GM06990 (cell line): ENCODE measurements around the gene TCF4.

Experiments used
- DNase-seq: peaks from one replicate; pipeline ENCODE4 v3.0.0-alpha.2; 2011; ENCODE audit not compliant: insufficient read length; ENCODE audit errors: extremely low read depth
- H3K27me3 ChIP-seq: replicated peaks from 2 replicates; pipeline ENCODE4 v1.6.0; 2011; ENCODE audit warnings: low read length; ENCODE audit not compliant: control insufficient read depth, insufficient read depth
- H3K36me3 ChIP-seq: 2 replicates; pipeline ENCODE4 v1.5.1; 2011; ENCODE audit warnings: low read length; ENCODE audit not compliant: control insufficient read depth, insufficient read depth
- H3K4me3 ChIP-seq: replicated peaks from 2 replicates; pipeline ENCODE4 v1.5.1; 2011; ENCODE audit warnings: low read depth, mild to moderate bottlenecking, control low read depth, low read length
- TF ChIP-seq, protein P1 (sequence below): IDR thresholded peaks from 2 replicates; pipeline ENCODE4 v1.5.1; 2011; ENCODE audit warnings: low read length, control low read depth, mild to moderate bottlenecking, inconsistent platforms; ENCODE audit not compliant: insufficient read depth, poor library complexity, severe bottlenecking

Gene TCF4

DNA sequence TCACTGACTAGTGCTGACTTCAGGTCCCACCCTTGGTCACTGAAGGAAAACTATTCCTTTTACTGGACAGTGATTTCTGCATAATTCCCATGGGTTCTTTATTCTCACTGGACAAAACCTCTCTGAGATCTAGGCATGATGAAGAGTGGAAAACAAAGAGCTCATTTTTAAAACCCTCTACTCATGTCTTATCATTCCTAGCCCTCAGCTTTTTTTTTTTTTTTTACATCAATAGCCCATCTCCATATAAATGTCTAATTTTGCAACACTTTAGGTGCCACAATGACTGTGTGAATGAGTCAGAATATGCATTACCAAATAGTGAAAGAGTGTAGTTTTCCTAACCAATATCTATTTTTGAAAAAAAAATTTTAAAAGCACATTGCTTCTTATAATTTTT lies 74.8 kb downstream of the TCF4 start:
- TF ChIP-seq, protein P1, sequence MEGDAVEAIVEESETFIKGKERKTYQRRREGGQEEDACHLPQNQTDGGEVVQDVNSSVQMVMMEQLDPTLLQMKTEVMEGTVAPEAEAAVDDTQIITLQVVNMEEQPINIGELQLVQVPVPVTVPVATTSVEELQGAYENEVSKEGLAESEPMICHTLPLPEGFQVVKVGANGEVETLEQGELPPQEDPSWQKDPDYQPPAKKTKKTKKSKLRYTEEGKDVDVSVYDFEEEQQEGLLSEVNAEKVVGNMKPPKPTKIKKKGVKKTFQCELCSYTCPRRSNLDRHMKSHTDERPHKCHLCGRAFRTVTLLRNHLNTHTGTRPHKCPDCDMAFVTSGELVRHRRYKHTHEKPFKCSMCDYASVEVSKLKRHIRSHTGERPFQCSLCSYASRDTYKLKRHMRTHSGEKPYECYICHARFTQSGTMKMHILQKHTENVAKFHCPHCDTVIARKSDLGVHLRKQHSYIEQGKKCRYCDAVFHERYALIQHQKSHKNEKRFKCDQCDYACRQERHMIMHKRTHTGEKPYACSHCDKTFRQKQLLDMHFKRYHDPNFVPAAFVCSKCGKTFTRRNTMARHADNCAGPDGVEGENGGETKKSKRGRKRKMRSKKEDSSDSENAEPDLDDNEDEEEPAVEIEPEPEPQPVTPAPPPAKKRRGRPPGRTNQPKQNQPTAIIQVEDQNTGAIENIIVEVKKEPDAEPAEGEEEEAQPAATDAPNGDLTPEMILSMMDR, result no peak
- DNase-seq, result no peak

DNA sequence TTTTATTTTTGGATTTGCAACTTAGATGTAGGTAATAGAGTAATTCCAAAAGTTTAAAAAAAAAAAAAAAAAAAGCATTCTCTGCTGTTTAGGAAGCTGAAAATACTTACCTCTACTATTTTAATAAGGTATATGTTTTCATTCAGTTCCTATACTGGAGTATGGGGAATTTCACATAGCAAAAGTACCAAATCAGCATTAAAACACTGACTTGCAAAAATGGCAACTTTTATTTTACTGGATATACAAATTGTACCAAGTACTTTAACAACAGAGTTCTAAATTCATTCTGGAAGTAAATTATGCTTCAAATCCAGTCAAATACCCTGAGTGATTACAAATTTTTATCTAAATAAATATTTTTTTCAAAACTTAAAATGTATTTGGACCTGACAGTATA lies 76.7 kb downstream of the TCF4 start:
- TF ChIP-seq, protein P1, result no peak
- no peak overlapping the region for H3K4me3 ChIP-seq
- no peak for DNase-seq
- no peaks in the 10 kb centered on the region for H3K36me3 ChIP-seq
- H3K27me3 ChIP-seq, result no peaks in the 10 kb centered on the region

More for the DNA sequence above, 74.8 kb downstream of the TCF4 start:
- no peaks in the 10 kb centered on the region for H3K36me3 ChIP-seq
- H3K27me3 ChIP-seq, result no peaks in the 10 kb centered on the region
- H3K4me3 ChIP-seq, result no peak overlapping the region

- no peak for DNase-seq
These were observed 77.2 kb downstream of the TCF4 start for GRCh38 chr18:55510809-55511208.

GRCh38 chr18:55509631-55510324 lies 78.2 kb downstream of the TCF4 start:
- peak; percentile 16 for DNase-seq
- TF ChIP-seq, protein P1, result no peak
- H3K4me3 ChIP-seq, result no peak overlapping the region
- no peaks in the 10 kb centered on the region for H3K27me3 ChIP-seq
- no peaks in the 10 kb centered on the region for H3K36me3 ChIP-seq

More at GRCh38 chr18:55510809-55511208, 77.2 kb downstream of the TCF4 start:
- Histone ChIP-seq H3K27me3 (no peaks in the 10 kb centered on the region), H3K4me3 (no peak overlapping the region), H3K36me3 (no peaks in the 10 kb centered on the region)
- TF ChIP-seq, protein P1, result no peak

DNA sequence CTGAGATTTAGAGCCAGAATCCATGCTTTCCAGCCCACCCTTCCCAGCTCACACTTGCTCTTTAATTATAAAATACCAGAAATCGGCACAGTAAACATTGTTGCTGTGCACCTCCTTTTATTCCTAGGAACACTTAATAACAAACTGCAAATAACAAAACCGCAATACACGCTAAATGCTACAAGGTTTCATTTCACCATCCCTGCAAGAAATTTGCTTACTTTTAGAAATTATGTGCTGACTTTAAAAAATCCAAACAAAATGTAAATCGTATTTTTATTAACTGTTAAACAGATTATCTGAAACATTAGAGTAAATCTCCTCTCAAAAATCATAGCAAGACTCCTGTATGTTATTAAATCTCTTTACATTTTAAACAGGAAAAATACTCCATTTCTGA lies 79.3 kb downstream of the TCF4 start:
- TF ChIP-seq, protein P1, result no peak
- Histone ChIP-seq H3K27me3 (no peaks in the 10 kb centered on the region), H3K36me3 (no peaks in the 10 kb centered on the region), H3K4me3 (no peak overlapping the region)
- DNase-seq, result no peak
